ENCODE data around the gene C1orf159. TPM values are rescaled to one million over a fixed set of nuclear protein-coding genes. Genes with fewer than 3 reads are reported as not detected.

The C1orf159 gene
- total and polyA plus RNA-seq, 4 donors = 9.5 to 19.2 (median 13.3) TPM

DNA sequence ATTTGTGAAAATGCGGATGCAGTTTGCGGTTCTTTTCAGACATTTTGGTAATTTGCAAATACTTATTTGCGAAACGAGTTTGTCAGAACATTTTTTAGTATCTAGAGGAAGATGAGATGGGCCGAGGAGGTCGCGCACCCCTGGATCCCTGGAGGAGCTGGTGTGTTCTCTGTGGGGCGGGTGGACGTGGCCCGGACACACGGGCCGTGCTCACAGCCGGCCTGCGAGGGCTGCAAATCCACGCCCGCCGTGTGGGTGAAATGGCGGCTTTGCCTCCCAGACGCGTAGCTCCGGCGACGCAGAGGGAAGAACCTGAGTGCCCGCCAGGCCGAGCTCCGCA lies 48.4 kb upstream of the C1orf159 start:
- DNase-seq = no peak
- 67 to 87% methylated on average over 22 to 26 of the region's 26 CpGs for WGBS, 2 donors
- Histone ChIP-seq H3K4me3 (no peak overlapping the region), H3K9me3 (ENCODE audit: control insufficient read depth in 4 of 4, insufficient read depth in 3 of 4, low read length in 3 of 4) (no peaks in the 10 kb centered on the region), H3K9ac (ENCODE audit: insufficient read depth in 1 of 2, low read length in 2 of 2) (peak overlapping the region in 1 of 2 donors; percentile 46), H3K4me1 (ENCODE audit: control insufficient read depth in 5 of 5, insufficient read depth in 5 of 5, low read length in 5 of 5) (peaks cover 0 to 12% (median 0%) of the 10 kb centered on the region in 5 donors), H3K36me3 (ENCODE audit: control insufficient read depth in 4 of 4, insufficient read depth in 4 of 4, low read length in 4 of 4) (no peaks in the 10 kb centered on the region), H3K27ac (ENCODE audit: low read depth in 1 of 2, low read length in 1 of 2) (no peak overlapping the region), H3K27me3 (ENCODE audit: control insufficient read depth in 3 of 3, insufficient read depth in 3 of 3, low read length in 2 of 3) (peaks cover 0 to 3% (median 2%) of the 10 kb centered on the region in 3 donors)
- no peak for TF ChIP-seq CTCF (IDR thresholded peaks at IDR 0.05; ENCODE audit: control extremely low read depth, extremely low read depth)
- no peak for ATAC-seq (ENCODE audit: insufficient read depth, low FRiP score)

GRCh38 chr1:1163538-1164070 lies 47.7 kb upstream of the C1orf159 start:
- Histone ChIP-seq H3K4me3 (peak overlapping the region; percentile 55), H3K36me3 (ENCODE audit: control insufficient read depth in 4 of 4, insufficient read depth in 4 of 4, low read length in 4 of 4) (no peaks in the 10 kb centered on the region), H3K27ac (ENCODE audit: low read depth in 1 of 2, low read length in 1 of 2) (peak overlapping the region in 1 of 2 donors; percentile 87), H3K9ac (ENCODE audit: insufficient read depth in 1 of 2, low read length in 2 of 2) (peak overlapping the region in 1 of 2 donors; percentile 46), H3K9me3 (ENCODE audit: control insufficient read depth in 4 of 4, insufficient read depth in 3 of 4, low read length in 3 of 4) (no peaks in the 10 kb centered on the region), H3K27me3 (ENCODE audit: control insufficient read depth in 3 of 3, insufficient read depth in 3 of 3, low read length in 2 of 3) (peaks cover 0 to 3% (median 0%) of the 10 kb centered on the region in 3 donors), H3K4me1 (ENCODE audit: control insufficient read depth in 5 of 5, insufficient read depth in 5 of 5, low read length in 5 of 5) (peaks cover 0 to 14% (median 2%) of the 10 kb centered on the region in 5 donors)
- ATAC-seq (ENCODE audit: insufficient read depth, low FRiP score) = no peak
- WGBS, 2 donors = 75 to 93% methylated on average over 33 of the region's 33 CpGs
- no peak for TF ChIP-seq CTCF (IDR thresholded peaks at IDR 0.05; ENCODE audit: control extremely low read depth, extremely low read depth)
- no peak for DNase-seq

DNA sequence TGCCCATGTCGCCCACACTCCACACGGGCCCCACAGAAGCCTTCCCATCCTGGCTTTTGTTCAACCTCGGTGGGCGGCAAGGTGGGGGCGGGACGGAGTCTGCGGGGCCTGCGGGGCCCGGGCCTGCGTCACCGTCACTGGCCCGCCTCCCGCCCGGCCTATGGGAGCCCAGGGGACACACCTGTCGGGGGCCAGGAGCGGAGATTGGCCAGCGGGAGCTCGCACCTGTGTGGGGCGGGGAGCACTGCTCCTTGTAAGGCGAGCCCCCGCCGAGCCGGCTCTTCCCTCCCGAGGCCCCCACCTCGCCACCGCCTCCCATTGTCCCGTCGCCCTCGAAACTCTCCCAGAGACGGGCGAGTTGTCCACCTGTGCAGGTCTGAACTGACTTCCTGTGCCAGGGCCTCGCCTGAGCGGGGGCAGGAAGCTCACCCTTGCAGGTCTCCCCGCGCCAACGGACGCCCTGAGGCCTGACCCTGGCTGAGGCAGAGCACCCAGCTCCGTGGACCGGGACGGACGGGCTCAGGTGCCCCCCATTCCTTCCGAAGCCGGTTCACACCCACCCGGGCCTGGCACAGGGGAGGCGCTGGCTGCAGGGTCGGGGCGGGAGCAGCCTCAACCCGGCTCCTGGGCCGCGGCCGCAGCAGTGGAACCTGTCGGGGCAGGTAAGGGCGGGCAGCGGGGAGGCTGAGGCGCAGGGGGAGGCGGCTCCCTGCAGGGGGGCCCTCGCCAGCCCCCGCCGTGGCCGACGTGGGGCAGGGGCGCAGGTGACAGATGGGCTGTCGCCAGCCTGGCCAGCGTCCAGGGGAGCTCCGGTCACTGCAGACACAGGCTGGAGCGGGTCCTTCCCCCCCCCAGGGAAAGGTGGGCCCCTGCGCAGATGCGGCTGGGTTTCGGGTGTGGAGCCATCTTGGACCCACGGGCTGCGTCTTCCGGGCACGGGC lies 47.0 kb upstream of the C1orf159 start:
- H3K9me3 ChIP-seq (ENCODE audit: control insufficient read depth in 4 of 4, insufficient read depth in 3 of 4, low read length in 3 of 4) = no peaks in the 10 kb centered on the region
- H3K9ac ChIP-seq (ENCODE audit: insufficient read depth in 1 of 2, low read length in 2 of 2) = no peak overlapping the region
- H3K27ac ChIP-seq (ENCODE audit: low read depth in 1 of 2, low read length in 1 of 2) = peak overlapping the region in 1 of 2 donors; percentile 87
- no peaks in the 10 kb centered on the region for H3K36me3 ChIP-seq (ENCODE audit: control insufficient read depth in 4 of 4, insufficient read depth in 4 of 4, low read length in 4 of 4)
- 54 to 81% methylated on average over 71 to 73 of the region's 73 CpGs for WGBS, 2 donors
- peaks cover 0 to 19% (median 6%) of the 10 kb centered on the region in 5 donors for H3K4me1 ChIP-seq (ENCODE audit: control insufficient read depth in 5 of 5, insufficient read depth in 5 of 5, low read length in 5 of 5)
- ATAC-seq (ENCODE audit: insufficient read depth, low FRiP score) = peak; percentile 44
- peaks cover 0 to 3% (median 0%) of the 10 kb centered on the region in 3 donors for H3K27me3 ChIP-seq (ENCODE audit: control insufficient read depth in 3 of 3, insufficient read depth in 3 of 3, low read length in 2 of 3)
- TF ChIP-seq CTCF (IDR thresholded peaks at IDR 0.05; ENCODE audit: control extremely low read depth, extremely low read depth) = no peak
- H3K4me3 ChIP-seq = peak overlapping the region; percentile 55
- peak; percentile 56 to 82 (median 80) for DNase-seq
